ENCODE data around the gene CEACAM4. TPM values are rescaled to one million over a fixed set of nuclear protein-coding genes. Genes with fewer than 3 reads are reported as not detected.

Gene CEACAM4
- total and polyA plus RNA-seq, 2 experiments from 2014 or later, result not detected

DNA sequence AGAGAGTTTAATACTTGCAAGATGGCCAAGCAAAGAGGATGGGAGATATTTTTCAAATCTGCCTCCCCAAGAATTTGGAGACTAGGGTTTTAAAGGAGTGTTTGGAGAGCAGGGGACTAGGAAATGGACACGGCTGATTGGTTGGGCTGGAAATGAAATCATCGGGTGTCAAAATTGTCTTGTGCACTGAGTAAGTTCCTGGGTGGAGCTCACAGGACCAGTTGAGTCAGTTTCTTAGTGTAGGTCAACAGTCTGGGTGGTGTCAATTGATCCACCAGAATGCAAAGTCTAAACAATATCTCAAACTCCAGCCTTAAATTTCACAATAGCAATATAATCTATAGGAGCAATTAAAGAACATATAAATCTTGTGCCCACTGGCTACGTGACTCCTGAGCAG, 23.0 kb upstream of the CEACAM4 start:
- no peaks in the 10 kb centered on the region for H3K27me3 ChIP-seq
- DNase-seq (ENCODE audit: low spot score), result no peak
- TF ChIP-seq EZH2phosphoT487 (IDR thresholded peaks at IDR 0.05; ENCODE audit: low read depth, severe bottlenecking, unreplicated experiment) (no peak), CTCF (IDR thresholded peaks at IDR 0.05; ENCODE audit: poor library complexity) (no peak), EZH2 (IDR thresholded peaks at IDR 0.05; ENCODE audit: borderline replicate concordance) (no peak)
- no peak overlapping the region for H3K4me3 ChIP-seq
- H3K4me2 ChIP-seq, result no peak overlapping the region
- no peaks in the 10 kb centered on the region for H3K36me3 ChIP-seq (replicated peaks; ENCODE audit: insufficient read depth, low read depth)
- no peaks in the 10 kb centered on the region for H4K20me1 ChIP-seq (ENCODE audit: insufficient read depth, poor library complexity, severe bottlenecking)
- no peaks in the 10 kb centered on the region for H3K9me2 ChIP-seq (replicated peaks; ENCODE audit: insufficient read depth)
- 68% methylated on average over 3 of the region's 3 CpGs for WGBS (ENCODE audit: low lambda C conversion rate, missing lambda C conversion rate)
- no peak overlapping the region for H2AFZ ChIP-seq
- H3K27ac ChIP-seq, result no peak overlapping the region
- H3K79me2 ChIP-seq, result no peaks in the 10 kb centered on the region
- no peaks in the 10 kb centered on the region for H3K9me3 ChIP-seq (ENCODE audit: low read depth)
- H3K4me1 ChIP-seq (ENCODE audit: insufficient read depth), result no peaks in the 10 kb centered on the region

- no peak for DNase-seq (ENCODE audit: low spot score)
- H3K27me3 ChIP-seq, result no peaks in the 10 kb centered on the region
These were observed 19.8 kb upstream of the CEACAM4 start for GRCh38 chr19:41646589-41647204.

DNA sequence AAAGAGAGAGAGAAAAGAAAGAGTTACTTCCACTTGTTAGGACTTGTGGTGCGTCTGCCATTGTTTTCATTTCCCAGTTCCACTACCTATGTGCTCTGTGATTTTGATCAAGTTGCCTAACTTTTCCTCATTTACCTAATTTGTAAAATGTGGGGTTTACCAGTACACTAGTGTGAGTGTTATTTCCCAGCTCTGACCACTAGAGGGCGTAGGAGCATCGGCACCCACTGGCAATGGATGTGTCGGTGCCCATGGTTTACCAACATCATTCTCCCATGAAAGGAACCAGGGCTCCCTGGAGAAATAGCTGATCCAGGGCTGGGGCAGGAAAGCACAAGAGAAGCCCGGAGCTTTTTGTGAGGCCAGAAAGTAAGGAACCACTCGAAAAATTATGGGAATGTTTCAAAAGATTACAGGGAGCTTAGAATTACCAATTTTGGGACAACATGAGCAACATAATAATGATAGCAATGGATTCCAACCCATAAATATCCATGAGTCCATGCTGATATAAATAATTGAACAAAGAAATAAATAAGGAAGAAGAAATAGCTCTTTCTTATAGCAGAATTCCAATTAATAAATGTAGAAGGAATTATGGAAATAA, 15.1 kb upstream of the CEACAM4 start:
- Histone ChIP-seq H2AFZ (no peak overlapping the region), H3K9me3 (ENCODE audit: low read depth) (no peaks in the 10 kb centered on the region), H3K36me3 (replicated peaks; ENCODE audit: insufficient read depth, low read depth) (no peaks in the 10 kb centered on the region), H3K4me1 (ENCODE audit: insufficient read depth) (no peaks in the 10 kb centered on the region), H3K79me2 (no peaks in the 10 kb centered on the region), H3K27ac (no peak overlapping the region), H3K9me2 (replicated peaks; ENCODE audit: insufficient read depth) (no peaks in the 10 kb centered on the region), H4K20me1 (ENCODE audit: insufficient read depth, poor library complexity, severe bottlenecking) (no peaks in the 10 kb centered on the region), H3K27me3 (no peaks in the 10 kb centered on the region), H3K4me2 (no peak overlapping the region), H3K4me3 (no peak overlapping the region)
- TF ChIP-seq EZH2phosphoT487 (IDR thresholded peaks at IDR 0.05; ENCODE audit: low read depth, severe bottlenecking, unreplicated experiment) (no peak), EZH2 (IDR thresholded peaks at IDR 0.05; ENCODE audit: borderline replicate concordance) (no peak), CTCF (IDR thresholded peaks at IDR 0.05; ENCODE audit: poor library complexity) (peak; percentile 45)
- 27% methylated on average over 6 of the region's 6 CpGs for WGBS (ENCODE audit: low lambda C conversion rate, missing lambda C conversion rate)
- DNase-seq (ENCODE audit: low spot score), result peak; percentile 33

More at GRCh38 chr19:41646589-41647204, 19.8 kb upstream of the CEACAM4 start:
- Histone ChIP-seq H4K20me1 (ENCODE audit: insufficient read depth, poor library complexity, severe bottlenecking) (no peaks in the 10 kb centered on the region), H3K9me2 (replicated peaks; ENCODE audit: insufficient read depth) (no peaks in the 10 kb centered on the region), H3K27ac (no peak overlapping the region), H3K36me3 (replicated peaks; ENCODE audit: insufficient read depth, low read depth) (no peaks in the 10 kb centered on the region), H3K9me3 (ENCODE audit: low read depth) (no peaks in the 10 kb centered on the region), H3K4me2 (no peak overlapping the region), H3K4me1 (ENCODE audit: insufficient read depth) (no peaks in the 10 kb centered on the region), H2AFZ (no peak overlapping the region), H3K4me3 (no peak overlapping the region), H3K79me2 (no peaks in the 10 kb centered on the region)
- 53% methylated on average over 14 of the region's 14 CpGs for WGBS (ENCODE audit: low lambda C conversion rate, missing lambda C conversion rate)
- TF ChIP-seq EZH2phosphoT487 (IDR thresholded peaks at IDR 0.05; ENCODE audit: low read depth, severe bottlenecking, unreplicated experiment) (no peak), EZH2 (IDR thresholded peaks at IDR 0.05; ENCODE audit: borderline replicate concordance) (no peak), CTCF (IDR thresholded peaks at IDR 0.05; ENCODE audit: poor library complexity) (no peak)

All from hepatocyte (in vitro differentiated cells).